ENCODE results near the gene UCHL3. TPM values are rescaled to one million over a fixed set of nuclear protein-coding genes. Genes with fewer than 3 reads are reported as not detected.

Gene UCHL3
- total and polyA plus RNA-seq, 2 experiments from 2014 or later, result 64.6 to 143 TPM

- TF ChIP-seq ZNF462 (CRISPR knock-in tag; IDR thresholded peaks at IDR 0.05), result no peak
- no peak for TF ChIP-seq JUNB (IDR thresholded peaks at IDR 0.05; ENCODE audit: unreplicated experiment)
- TF ChIP-seq EZH2phosphoT487 (IDR thresholded peaks at IDR 0.05; ENCODE audit: unreplicated experiment), result no peak
- no peak for TF ChIP-seq REST (IDR thresholded peaks at IDR 0.05; ENCODE audit: unreplicated experiment)
- TF ChIP-seq EZH2 (IDR thresholded peaks at IDR 0.05; ENCODE audit: low read depth, unreplicated experiment), result no peak
- TF ChIP-seq CTCF (conservative IDR thresholded peaks at IDR 0.05; ENCODE audit: low read depth in 2 of 2), result no peak
These were observed 20.0 kb downstream of the UCHL3 start (continued) for GRCh38 chr13:75569576-75569975.

Data from GM23338 (cell line).